ENCODE results near the gene LARGE1.

- TF ChIP-seq, protein P1, sequence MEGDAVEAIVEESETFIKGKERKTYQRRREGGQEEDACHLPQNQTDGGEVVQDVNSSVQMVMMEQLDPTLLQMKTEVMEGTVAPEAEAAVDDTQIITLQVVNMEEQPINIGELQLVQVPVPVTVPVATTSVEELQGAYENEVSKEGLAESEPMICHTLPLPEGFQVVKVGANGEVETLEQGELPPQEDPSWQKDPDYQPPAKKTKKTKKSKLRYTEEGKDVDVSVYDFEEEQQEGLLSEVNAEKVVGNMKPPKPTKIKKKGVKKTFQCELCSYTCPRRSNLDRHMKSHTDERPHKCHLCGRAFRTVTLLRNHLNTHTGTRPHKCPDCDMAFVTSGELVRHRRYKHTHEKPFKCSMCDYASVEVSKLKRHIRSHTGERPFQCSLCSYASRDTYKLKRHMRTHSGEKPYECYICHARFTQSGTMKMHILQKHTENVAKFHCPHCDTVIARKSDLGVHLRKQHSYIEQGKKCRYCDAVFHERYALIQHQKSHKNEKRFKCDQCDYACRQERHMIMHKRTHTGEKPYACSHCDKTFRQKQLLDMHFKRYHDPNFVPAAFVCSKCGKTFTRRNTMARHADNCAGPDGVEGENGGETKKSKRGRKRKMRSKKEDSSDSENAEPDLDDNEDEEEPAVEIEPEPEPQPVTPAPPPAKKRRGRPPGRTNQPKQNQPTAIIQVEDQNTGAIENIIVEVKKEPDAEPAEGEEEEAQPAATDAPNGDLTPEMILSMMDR (conservative IDR thresholded peaks at IDR 0.05; ENCODE audit: low read length) = no peak
- no peak for TF ChIP-seq EZH2phosphoT487 (IDR thresholded peaks at IDR 0.05; ENCODE audit: borderline replicate concordance)
Observed at GRCh38 chr22:33261699-33262098, 658.6 kb downstream of the LARGE1 start.
